HepG2 (cell line): ENCODE results near the gene TTPAL. TPM values are rescaled to one million over a fixed set of nuclear protein-coding genes. Genes with fewer than 3 reads are reported as not detected.

ENCODE experiments used
- ATAC-seq: fragments of 200-7000 bp; cut with Tn5 transposase; 3 replicates; pipeline ENCODE4 v1.9.1; 2020; ENCODE audit warnings: mild to moderate bottlenecking, moderate library complexity
- BruUV-seq: library from RNA; stranded (reverse); fragments of 400-500 nt; replicated peaks from 2 replicates; lab custom pipeline; 2021; lab: Mats Ljungman, UMichigan
- CTCF ChIA-PET: fragments of 300-600 bp; formaldehyde crosslinking; extraction: SDS; loops from one replicate; lab custom pipeline; 2021; ENCODE audit warnings: low total read pairs, inconsistent platforms, low intra/inter-chr PET ratio; lab: Yijun Ruan, JAX
- POLR2A ChIA-PET: fragments of 350-600 bp; sonication (Branson Sonifier 250); formaldehyde crosslinking; loops from one replicate; lab custom pipeline; 2020; ENCODE audit warnings: antibody characterized with exemption, inconsistent platforms; lab: Yijun Ruan, JAX
- DNase-seq: peaks from one replicate; pipeline ENCODE4 v3.0.0-alpha.2; 2015; ENCODE audit warnings: low spot score
- FAIRE-seq: peaks from 3 replicates; lab custom pipeline; 2011; peaks lifted over from hg19 to GRCh38; lab: Jason Lieb, UNC
- H2AFZ ChIP-seq: one replicate; pipeline ENCODE4 v1.6.1; 2011; ENCODE audit warnings: low read length, inconsistent platforms
- H3K27ac ChIP-seq: fragments of 300-600 bp; 3 replicates; pipeline ENCODE4 v1.8.0; 2011; ENCODE audit warnings: mixed run types, mild to moderate bottlenecking, mixed read lengths, low read length, inconsistent platforms; ENCODE audit not compliant: insufficient read depth; ENCODE audit errors: extremely low read length
- H3K27me3 ChIP-seq, 2 experiments: fragments of 200-600 bp in 1 of 2; 2 replicates in 1 of 2; 3 replicates in 1 of 2; pipeline versions ENCODE4 v1.6.0 to v1.8.0; 2011; ENCODE audit warnings: low read length in 2 of 2, mild to moderate bottlenecking in 2 of 2, moderate library complexity in 2 of 2, inconsistent platforms in 1 of 2; ENCODE audit not compliant: insufficient read depth in 2 of 2, control insufficient read depth in 1 of 2
- H3K36me3 ChIP-seq, 2 experiments: fragments of 200-600 bp in 1 of 2; replicated peaks in 1 of 2; 2 replicates in 1 of 2; 3 replicates in 1 of 2; pipeline versions ENCODE4 v1.5.1 to v1.8.0; 2011; ENCODE audit warnings: low read length in 2 of 2, inconsistent platforms in 1 of 2; ENCODE audit not compliant: insufficient read depth in 2 of 2, control insufficient read depth in 1 of 2
- H3K4me1 ChIP-seq: 2 replicates; pipeline ENCODE4 v1.5.1; 2012; ENCODE audit warnings: low read length, inconsistent platforms; ENCODE audit not compliant: insufficient read depth
- H3K4me2 ChIP-seq: 2 replicates; pipeline ENCODE4 v1.6.0; 2011; ENCODE audit warnings: low read depth, low read length, inconsistent platforms
- H3K4me3 ChIP-seq, 3 experiments: fragments of 200-600 bp in 1 of 3; sonication (generic), shearing (Covaris generic) in 1 of 3; replicated peaks in 1 of 3; 2 replicates each; pipeline ENCODE4 v1.5.1; 2011 to 2016; ENCODE audit warnings: low read length in 3 of 3, inconsistent platforms in 2 of 3, low read depth in 2 of 3, mild to moderate bottlenecking in 2 of 3, control low read depth in 1 of 3, mixed read lengths in 1 of 3; ENCODE audit not compliant: insufficient read depth in 1 of 3
- H3K79me2 ChIP-seq: one replicate; pipeline ENCODE4 v1.6.1; 2011; ENCODE audit warnings: low read length, inconsistent platforms; ENCODE audit not compliant: insufficient read depth
- H3K9ac ChIP-seq: 2 replicates; pipeline ENCODE4 v1.6.0; 2011; ENCODE audit warnings: mild to moderate bottlenecking, low read depth, low read length, inconsistent platforms; ENCODE audit not compliant: insufficient read depth
- H3K9me3 ChIP-seq: 2 replicates; pipeline ENCODE4 v1.5.1; 2012; ENCODE audit warnings: mild to moderate bottlenecking, low read length
- H4K20me1 ChIP-seq: 2 replicates; pipeline ENCODE4 v1.6.0; 2011; ENCODE audit warnings: inconsistent platforms, mild to moderate bottlenecking, low read length, moderate library complexity; ENCODE audit not compliant: insufficient read depth
- ARID2 ChIP-seq: sonication (generic); formaldehyde crosslinking; IDR thresholded peaks from 2 replicates; pipeline ENCODE4 v1.8.1; 2022; ENCODE audit warnings: mild to moderate bottlenecking, missing genetic modification reagents, borderline replicate concordance
- CAMTA2 ChIP-seq: sonication (generic); formaldehyde crosslinking; IDR thresholded peaks from 2 replicates; pipeline ENCODE4 v1.4.0; 2020; ENCODE audit warnings: mild to moderate bottlenecking, missing genetic modification reagents, borderline replicate concordance
- CTCF ChIP-seq: sonication (generic); formaldehyde crosslinking; IDR thresholded peaks from 2 replicates; pipeline ENCODE4 v1.5.0; 2020; ENCODE audit warnings: mild to moderate bottlenecking, missing genetic modification reagents, moderate library complexity
- HMG20B ChIP-seq: conservative IDR thresholded peaks from 2 replicates; pipeline ENCODE4 v1.6.1; 2016; ENCODE audit warnings: missing genetic modification reagents, missing compliant biosample characterization
- HOXD1 ChIP-seq: sonication (generic); formaldehyde crosslinking; IDR thresholded peaks from 2 replicates; pipeline ENCODE4 v1.5.0; 2020; ENCODE audit warnings: missing genetic modification reagents
- IKZF1 ChIP-seq: fragments of 450-650 bp; IDR thresholded peaks from 2 replicates; pipeline ENCODE4 v1.7.1; 2016
- MEIS1 ChIP-seq: sonication (generic); formaldehyde crosslinking; IDR thresholded peaks from 2 replicates; pipeline ENCODE4 v1.9.0; 2021; ENCODE audit warnings: mild to moderate bottlenecking, missing genetic modification reagents, moderate library complexity, borderline replicate concordance
- MLX ChIP-seq: IDR thresholded peaks from 2 replicates; pipeline ENCODE4 v1.6.1; 2016
- MTF2 ChIP-seq: sonication (generic); formaldehyde crosslinking; IDR thresholded peaks from 2 replicates; pipeline ENCODE4 v1.5.0; 2020; ENCODE audit warnings: missing genetic modification reagents, borderline replicate concordance
- PCBP1 ChIP-seq: fragments of 200-400 bp; formaldehyde crosslinking; IDR thresholded peaks from 2 replicates; pipeline ENCODE4 v1.6.1; 2017; ENCODE audit warnings: mild to moderate bottlenecking, low read depth, low read length, borderline replicate concordance
- TAF15 ChIP-seq: fragments of 200-400 bp; formaldehyde crosslinking; IDR thresholded peaks from one replicate; pipeline ENCODE4 v1.6.1; 2018; ENCODE audit warnings: mild to moderate bottlenecking, low read depth, low read length; ENCODE audit not compliant: poor library complexity, severe bottlenecking
- ZBTB21 ChIP-seq: sonication (generic); formaldehyde crosslinking; IDR thresholded peaks from 2 replicates; pipeline ENCODE4 v1.4.0; 2020; ENCODE audit warnings: missing genetic modification reagents
- ZFY ChIP-seq: sonication (generic); formaldehyde crosslinking; IDR thresholded peaks from 2 replicates; pipeline ENCODE4 v1.4.0; 2020; ENCODE audit warnings: missing genetic modification reagents
- ZGPAT ChIP-seq: IDR thresholded peaks from 2 replicates; pipeline ENCODE4 v1.6.1; 2016; ENCODE audit warnings: mild to moderate bottlenecking
- ZNF101 ChIP-seq: sonication (generic); formaldehyde crosslinking; IDR thresholded peaks from 2 replicates; pipeline ENCODE4 v1.4.0; 2020; ENCODE audit warnings: mild to moderate bottlenecking, low read depth, missing genetic modification reagents, borderline replicate concordance
- WGBS: methylation state at CpG from one replicate; pipeline ENCODE4 v1.1.6; 2017; ENCODE audit warnings: low lambda C conversion rate; 5-methylcytosine and 5-hydroxymethylcytosine counted together
- in situ Hi-C: cut with HindIII; loops from 2 replicates; pipeline ENCODE4 v1.10.0; 2017; ENCODE audit warnings: low pct_unique_long_range_greater_than_20kb; ENCODE audit not compliant: extremely low pct_ligation_motif_present
- intact Hi-C: fragments of 100-400 bp; cut with micrococcal nuclease; formaldehyde crosslinking; loops from one replicate; pipeline ENCODE4 v1.10.0; 2022; ENCODE audit not compliant: unreplicated experiment
- polyA plus RNA-seq, 8 experiments: library from polyadenylated mRNA; depleted of rRNA in 3 of 8; stranded (reverse) in 7 of 8; unstranded in 1 of 8; fragments of >200 nt; fragmentation: Illumina TruSeq in 4 of 8; extraction: Trizol in 4 of 8; gene quantifications; 2 replicates each; pipeline versions ENCODE4 v1.2.1 to v1.2.3, GENCODE V29; 2011 to 2016; ENCODE audit warnings: low read depth in 4 of 8, missing spikeins in 1 of 8, mixed read lengths in 1 of 8; ENCODE audit not compliant: insufficient read depth in 1 of 8
- total RNA-seq, 5 experiments: library from RNA; depleted of rRNA; stranded (reverse); fragments of >200 nt; fragmentation: Illumina TruSeq; extraction: Trizol; gene quantifications; 2 replicates each; pipeline ENCODE4 v1.2.3, GENCODE V29; 2016; ENCODE audit warnings: low read depth in 1 of 5
- TF ChIP-seq, protein P1 (sequence below): sonication (generic); formaldehyde crosslinking; IDR thresholded peaks from 2 replicates; pipeline ENCODE4 v1.4.0; 2020; ENCODE audit warnings: missing genetic modification reagents, borderline replicate concordance

The TTPAL gene
- total and polyA plus RNA-seq, 2 of the 13 experiments (the other 11 are each of a cell fraction or from before 2014, with no cell fraction given): 4.3 to 18.8 TPM

DNA sequence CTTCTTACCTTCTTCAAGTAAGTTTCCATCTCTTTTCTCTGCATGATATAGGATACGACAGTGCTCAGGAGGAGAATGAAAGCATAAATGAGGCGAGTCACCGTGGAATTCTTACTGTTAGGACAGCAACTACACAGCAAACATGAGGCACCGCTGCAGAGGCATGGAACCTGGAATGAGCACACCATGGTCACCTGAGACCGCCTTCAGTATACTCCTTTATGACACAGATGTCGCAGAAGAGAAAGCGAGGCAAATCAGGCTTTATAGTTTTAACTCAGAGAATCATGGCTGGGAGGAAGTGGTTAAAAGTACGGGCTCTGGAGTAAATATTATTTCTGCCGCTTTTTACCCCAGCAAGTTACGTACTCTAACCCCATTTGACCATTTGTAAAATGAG is 38.2 kb downstream of the TTPAL start:
- CTCF ChIA-PET: no interaction called here
- Histone ChIP-seq H4K20me1 (peaks cover 18% of the 10 kb centered on the region; the same call in 1 of the 2 replicates), H3K36me3 (peaks cover 24 to 51% of the 10 kb centered on the region in 2 experiments; a peak in 4 of 5 replicates), H3K9ac (no peak overlapping the region), H3K4me1 (peaks cover 11% of the 10 kb centered on the region), H3K79me2 (peaks cover 47% of the 10 kb centered on the region), H3K9me3 (no peaks in the 10 kb centered on the region), H3K27me3 (no peaks in the 10 kb centered on the region), H2AFZ (no peak overlapping the region), H3K4me2 (no peak overlapping the region), H3K4me3 (no peak overlapping the region), H3K27ac (no peak overlapping the region)
- BruUV-seq: no TSS peak
- intact Hi-C loops (no loop called here), in situ Hi-C loops (no loop called here)
- POLR2A ChIA-PET: interaction anchor here (1.1 kb wide), 1 partner anchor 9 kb away, joined by 3 read pairs; no protein-coding TSS in a partner anchor
- WGBS: 93% methylated on average over 10 of the region's 10 CpGs
- ATAC-seq (no peak), FAIRE-seq (no peak), DNase-seq (no peak)
- TF ChIP-seq ZBTB21 (CRISPR knock-in tag) (no peak), MTF2 (CRISPR knock-in tag) (no peak), ARID2 (no peak), HOXD1 (no peak), CAMTA2 (CRISPR knock-in tag) (no peak), HMG20B (CRISPR knock-in tag) (no peak), ZFY (no peak), MEIS1 (CRISPR knock-in tag) (no peak), ZNF101 (CRISPR knock-in tag) (no peak), MLX (CRISPR knock-in tag) (no peak), ZGPAT (CRISPR knock-in tag) (no peak), IKZF1 (no peak), TAF15 (no peak), PCBP1 (no peak), CTCF (CRISPR knock-in tag) (no peak)
- TF ChIP-seq, protein P1, sequence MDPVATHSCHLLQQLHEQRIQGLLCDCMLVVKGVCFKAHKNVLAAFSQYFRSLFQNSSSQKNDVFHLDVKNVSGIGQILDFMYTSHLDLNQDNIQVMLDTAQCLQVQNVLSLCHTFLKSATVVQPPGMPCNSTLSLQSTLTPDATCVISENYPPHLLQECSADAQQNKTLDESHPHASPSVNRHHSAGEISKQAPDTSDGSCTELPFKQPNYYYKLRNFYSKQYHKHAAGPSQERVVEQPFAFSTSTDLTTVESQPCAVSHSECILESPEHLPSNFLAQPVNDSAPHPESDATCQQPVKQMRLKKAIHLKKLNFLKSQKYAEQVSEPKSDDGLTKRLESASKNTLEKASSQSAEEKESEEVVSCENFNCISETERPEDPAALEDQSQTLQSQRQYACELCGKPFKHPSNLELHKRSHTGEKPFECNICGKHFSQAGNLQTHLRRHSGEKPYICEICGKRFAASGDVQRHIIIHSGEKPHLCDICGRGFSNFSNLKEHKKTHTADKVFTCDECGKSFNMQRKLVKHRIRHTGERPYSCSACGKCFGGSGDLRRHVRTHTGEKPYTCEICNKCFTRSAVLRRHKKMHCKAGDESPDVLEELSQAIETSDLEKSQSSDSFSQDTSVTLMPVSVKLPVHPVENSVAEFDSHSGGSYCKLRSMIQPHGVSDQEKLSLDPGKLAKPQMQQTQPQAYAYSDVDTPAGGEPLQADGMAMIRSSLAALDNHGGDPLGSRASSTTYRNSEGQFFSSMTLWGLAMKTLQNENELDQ: no peak
